HG03039 (cell line): Measurements from ENCODE around the gene CEP170.

ENCODE experiments used
- ATAC-seq: cut with Tn5 transposase; IDR thresholded peaks from one replicate; pipeline ENCODE4 v1.9.1; 2021; ENCODE audit warnings: mild to moderate bottlenecking, moderate library complexity; ENCODE audit not compliant: unreplicated experiment

CEP170 gene

GRCh38 chr1:243268751-243269460 is 13.8 kb upstream of the CEP170 start:
- ATAC-seq = no peak

DNA sequence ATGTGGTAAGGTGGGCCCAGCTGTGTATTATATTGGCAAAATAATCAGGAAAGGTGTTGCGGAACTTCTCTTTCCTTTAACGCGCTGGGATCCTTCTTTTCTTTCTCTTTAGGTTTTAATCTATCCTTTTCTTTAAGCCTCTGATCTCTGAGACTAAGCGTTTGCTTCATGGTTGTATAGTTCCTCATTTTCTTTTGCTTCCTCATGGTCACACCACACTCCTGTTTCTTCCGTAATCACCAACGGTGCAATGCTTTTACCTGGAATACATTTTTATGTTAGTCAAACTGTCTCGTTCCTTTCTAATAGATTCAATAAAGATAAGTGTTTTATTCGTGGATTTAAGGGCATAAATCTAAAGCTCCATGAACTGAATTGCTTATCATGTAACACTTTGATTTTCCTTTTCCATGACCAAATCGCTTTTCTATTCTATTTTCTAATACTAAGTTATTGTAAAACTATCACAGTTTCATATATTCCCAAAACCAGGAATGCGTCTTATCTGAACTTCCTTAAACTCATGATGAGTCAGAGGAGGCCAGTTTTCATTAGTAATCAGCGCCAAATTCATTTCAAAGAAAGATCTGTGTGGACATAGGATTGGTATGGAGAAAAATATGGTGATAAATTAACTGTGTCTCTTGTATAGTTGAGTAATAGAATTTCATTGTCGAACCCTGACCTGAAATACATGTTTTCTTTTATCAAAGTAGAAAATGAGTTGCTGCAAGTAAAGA is 13.0 kb upstream of the CEP170 start:
- ATAC-seq = no peak

- ATAC-seq = no peak
Measured at GRCh38 chr1:243267471-243267880, 12.4 kb upstream of the CEP170 start.

GRCh38 chr1:243266231-243266630 is 11.2 kb upstream of the CEP170 start:
- no peak for ATAC-seq

- no peak for ATAC-seq
Measured at GRCh38 chr1:243264717-243265116, 9.6 kb upstream of the CEP170 start.

GRCh38 chr1:243261390-243261789 is 6.3 kb upstream of the CEP170 start:
- no peak for ATAC-seq

- ATAC-seq = no peak
Measured at GRCh38 chr1:243260221-243260880, 5.3 kb upstream of the CEP170 start.

GRCh38 chr1:243258731-243259130 is 3.6 kb upstream of the CEP170 start:
- ATAC-seq = no peak

DNA sequence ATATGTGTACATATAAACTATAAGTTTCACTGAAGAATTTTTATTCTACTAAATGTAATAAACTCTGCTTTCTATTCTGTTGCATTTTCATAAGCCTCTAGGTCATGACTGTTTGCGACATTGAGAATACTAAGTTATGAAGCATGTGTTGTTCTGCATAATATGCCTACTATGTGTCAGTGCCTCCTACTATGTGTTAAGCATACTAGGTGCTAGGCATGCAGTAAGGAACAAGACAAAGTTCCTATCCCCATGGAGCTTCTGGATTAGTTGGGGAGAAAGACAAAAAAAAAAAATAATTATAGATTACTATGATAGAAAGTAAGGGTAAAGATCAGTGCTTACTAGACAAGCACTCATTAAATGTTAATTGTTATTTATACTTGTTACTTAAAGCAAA is 2.1 kb upstream of the CEP170 start:
- no peak for ATAC-seq

GRCh38 chr1:243256590-243256989 is 1.5 kb upstream of the CEP170 start:
- ATAC-seq = no peak

DNA sequence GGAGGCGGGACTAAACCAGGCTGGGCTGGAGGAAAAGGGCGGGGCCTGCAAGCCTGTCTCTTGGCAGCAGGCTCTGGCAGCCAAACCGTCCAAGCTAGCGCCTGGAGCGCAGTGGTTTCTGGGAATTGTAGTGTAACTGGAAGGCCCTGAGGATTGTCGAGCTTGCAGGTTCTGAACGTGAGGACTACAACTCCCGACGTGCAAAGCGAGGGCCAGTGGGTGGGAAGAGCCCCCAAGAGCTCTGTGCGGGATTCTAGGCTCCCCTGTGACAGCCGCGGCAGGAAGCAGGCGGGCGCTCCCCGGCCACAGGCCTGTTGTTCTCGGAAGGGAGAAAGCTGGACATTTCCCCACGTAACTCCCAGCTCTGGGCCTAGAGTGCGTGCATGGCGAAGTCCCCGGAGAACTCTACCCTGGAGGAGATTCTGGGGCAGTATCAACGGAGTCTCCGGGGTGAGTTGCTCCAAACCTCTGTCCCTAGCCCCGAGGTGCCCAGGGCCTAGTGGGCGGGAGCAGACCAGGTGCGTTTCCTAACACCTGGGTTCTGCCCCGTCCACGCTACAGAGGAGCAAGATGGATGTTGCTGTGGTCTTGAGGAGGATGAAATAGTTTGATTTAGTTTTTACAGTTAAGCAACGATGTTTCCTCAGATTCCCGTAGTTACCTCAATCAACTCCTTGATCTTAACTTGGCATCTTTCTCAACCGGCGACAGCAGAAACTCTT is 871 bp upstream of the CEP170 start, which contains the start of gene SDCCAG8:
Gene SDCCAG8 (plus strand): TSS at position 251 of the 722 bp plus-strand sequence. CDS start 133 bp downstream, at position 384.
- peak; percentile 66 for ATAC-seq

- peak; percentile 14 for ATAC-seq
Measured at GRCh38 chr1:243254233-243254926, 701 bp downstream of the CEP170 start.

DNA sequence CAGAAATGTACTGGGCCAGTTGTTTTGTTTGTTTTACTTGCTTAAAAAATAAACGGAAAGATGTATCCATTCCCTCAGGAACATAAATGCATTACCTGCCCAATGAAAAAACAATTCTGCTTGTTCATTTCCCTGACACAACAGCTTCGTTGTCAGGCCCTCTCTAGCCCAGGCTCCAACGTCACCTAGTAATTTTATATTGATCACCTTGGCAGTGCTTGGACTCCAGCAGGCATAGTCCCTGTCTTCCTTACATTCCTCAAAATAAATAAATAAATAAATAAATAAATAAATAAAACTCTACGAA is 1.2 kb downstream of the CEP170 start:
- ATAC-seq = no peak

DNA sequence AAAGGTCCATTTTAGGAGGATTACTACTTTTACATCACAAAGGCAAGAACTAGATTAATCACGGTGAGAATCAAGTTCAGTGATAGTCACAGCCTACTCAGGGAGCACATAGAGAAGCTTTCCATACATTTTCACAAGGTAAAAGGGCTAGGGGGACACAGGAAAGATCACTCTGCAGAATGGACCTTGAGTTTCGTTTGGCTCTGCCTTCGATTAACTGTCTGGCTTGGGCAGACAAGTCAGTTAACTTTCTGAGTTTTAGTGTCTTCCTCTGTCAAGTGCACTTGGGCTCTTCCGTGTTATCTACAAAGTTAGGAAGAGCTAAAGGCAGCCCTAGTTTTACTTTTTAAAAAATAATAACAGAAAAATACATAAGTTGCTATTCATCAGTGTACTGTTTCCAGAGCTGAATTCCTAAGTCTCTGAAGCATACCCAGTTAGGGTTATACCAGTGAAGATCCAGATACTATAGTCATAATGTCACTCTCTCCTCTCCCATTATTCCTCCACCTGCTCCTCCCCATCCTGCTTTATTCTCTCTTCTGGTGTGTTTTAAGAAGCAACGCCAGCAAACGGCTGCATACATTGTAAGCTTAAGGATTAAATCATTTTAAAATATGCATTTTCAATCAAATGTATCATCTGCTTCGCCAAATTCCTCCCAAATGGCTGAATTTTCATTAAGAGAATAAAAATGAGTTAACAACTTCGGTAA is 1.7 kb downstream of the CEP170 start:
- ATAC-seq = no peak

DNA sequence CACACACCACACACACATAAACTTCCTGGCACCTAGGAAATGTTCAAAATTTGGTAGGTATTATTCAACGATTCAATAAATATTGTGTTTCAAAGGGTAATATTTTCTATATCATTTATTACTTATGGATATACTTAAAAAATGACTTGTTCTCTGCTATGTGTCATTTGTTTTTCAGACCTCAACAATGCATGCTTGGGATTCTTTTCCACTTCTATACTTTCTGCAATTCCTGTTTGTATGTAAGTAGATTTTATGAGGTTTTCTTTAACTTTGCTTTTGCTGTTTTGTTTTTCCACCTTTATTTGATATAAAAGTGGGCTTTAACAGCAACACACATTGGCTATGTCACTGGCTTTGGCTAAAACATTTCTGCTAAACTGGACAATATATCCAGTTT is 3.5 kb downstream of the CEP170 start:
- no peak for ATAC-seq

DNA sequence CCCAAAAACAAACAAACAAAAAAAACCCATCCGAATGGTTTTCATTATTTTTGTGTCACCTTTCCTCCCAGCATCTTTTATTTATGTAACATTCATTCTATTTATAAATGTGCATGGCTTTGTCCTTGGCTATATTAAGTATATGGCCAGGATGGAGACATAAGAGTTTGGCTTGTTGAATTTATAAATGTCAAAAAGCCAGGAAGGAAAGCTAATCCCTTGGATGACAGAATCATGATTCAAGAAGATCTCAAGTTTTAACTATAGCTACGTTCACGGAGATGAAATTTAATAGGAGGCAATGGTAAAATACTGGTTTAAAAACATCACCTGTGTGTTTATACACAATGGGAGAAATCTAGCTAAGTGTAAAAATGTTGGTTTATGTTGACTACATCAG is 5.0 kb downstream of the CEP170 start:
- ATAC-seq = no peak

- ATAC-seq = no peak
Measured at GRCh38 chr1:243249214-243249613, 5.9 kb downstream of the CEP170 start.

DNA sequence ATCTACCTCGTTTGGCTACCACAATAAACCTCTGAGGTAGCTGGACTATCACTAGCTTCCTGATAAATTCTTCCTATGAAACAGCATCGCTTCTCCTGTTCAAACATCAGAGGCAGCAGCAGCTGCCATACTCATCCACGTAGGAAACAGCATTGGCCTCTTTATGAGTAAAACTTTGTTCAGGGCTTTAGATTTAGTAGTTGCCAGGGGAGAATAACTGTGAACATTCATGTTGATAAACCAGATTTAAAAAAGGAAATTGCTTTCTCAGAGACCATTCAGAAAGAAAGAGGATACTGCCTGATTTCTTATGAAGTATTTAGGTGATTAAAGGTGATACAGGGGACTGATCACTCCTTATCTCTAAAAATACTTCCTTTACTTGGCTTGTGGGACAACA is 7.2 kb downstream of the CEP170 start:
- no peak for ATAC-seq

GRCh38 chr1:243246916-243247315 is 8.2 kb downstream of the CEP170 start:
- ATAC-seq = no peak

DNA sequence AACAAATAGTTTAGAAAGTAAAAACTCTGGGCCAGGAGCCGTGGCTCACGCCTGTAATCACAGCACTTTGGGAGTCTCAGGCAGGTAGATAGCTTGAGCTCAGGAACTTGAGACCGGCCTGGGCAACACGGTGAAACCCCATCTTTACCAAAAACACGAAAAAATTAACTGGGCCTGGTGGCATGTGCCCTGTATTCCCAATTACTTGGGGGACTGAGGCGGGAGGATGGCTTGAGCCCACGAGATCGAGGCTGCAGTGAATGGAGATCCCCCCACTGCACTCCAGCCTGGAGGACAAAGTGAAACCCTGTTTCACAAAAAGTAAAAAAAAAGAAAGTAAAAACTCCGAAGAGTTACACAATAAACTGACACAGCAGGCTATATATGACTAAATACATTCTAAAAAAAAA is 10.6 kb downstream of the CEP170 start:
- peak; percentile 50 for ATAC-seq
